Calu3 (cell line): ENCODE measurements around the gene FCER2. TPM values are rescaled to one million over a fixed set of nuclear protein-coding genes. Genes with fewer than 3 reads are reported as not detected.

Source experiments
- BruUV-seq: library from RNA; stranded (reverse); fragments of 400-500 nt; replicated peaks from 2 replicates; lab custom pipeline; 2021; lab: Mats Ljungman, UMichigan
- CTCF ChIA-PET: fragments of 300-600 bp; sonication (Branson Sonifier 250); formaldehyde crosslinking; loops from one replicate; lab custom pipeline; 2022; ENCODE audit warnings: antibody characterized with exemption; lab: Charles Lee
- DNase-seq: peaks from one replicate; pipeline ENCODE4 v3.0.0; 2022
- H3K27ac Mint-ChIP-seq: one replicate; pipeline ENCODE4 v1.8.0; 2022; ENCODE audit warnings: mixed read lengths; ENCODE audit not compliant: unreplicated experiment
- H3K27me3 Mint-ChIP-seq: one replicate; pipeline ENCODE4 v1.8.0; 2022; ENCODE audit warnings: mixed read lengths; ENCODE audit not compliant: unreplicated experiment
- H3K36me3 Mint-ChIP-seq: one replicate; pipeline ENCODE4 v1.8.0; 2022; ENCODE audit warnings: mild to moderate bottlenecking, moderate library complexity, mixed read lengths; ENCODE audit not compliant: insufficient read depth, unreplicated experiment
- H3K4me1 Mint-ChIP-seq: one replicate; pipeline ENCODE4 v1.8.0; 2022; ENCODE audit warnings: mild to moderate bottlenecking, low read depth, mixed read lengths; ENCODE audit not compliant: unreplicated experiment
- H3K4me3 Mint-ChIP-seq: one replicate; pipeline ENCODE4 v1.8.0; 2022; ENCODE audit warnings: mild to moderate bottlenecking, low read depth, moderate library complexity, mixed read lengths; ENCODE audit not compliant: unreplicated experiment
- H3K9me3 Mint-ChIP-seq: one replicate; pipeline ENCODE4 v1.8.0; 2022; ENCODE audit warnings: low read depth, mixed read lengths; ENCODE audit not compliant: unreplicated experiment
- intact Hi-C: fragments of 100-400 bp; cut with micrococcal nuclease; formaldehyde crosslinking; loops from one replicate; pipeline ENCODE4 v1.10.0; 2022; ENCODE audit not compliant: unreplicated experiment
- total RNA-seq: library from RNA; stranded (reverse); gene quantifications from 2 replicates; pipeline ENCODE4 v1.2.3, GENCODE V29; 2022
- TF ChIP-seq, protein P1 (sequence below): fragments of 200-600 bp; IDR thresholded peaks from one replicate; pipeline ENCODE4 v1.8.0; 2022; ENCODE audit warnings: antibody characterized with exemption; ENCODE audit not compliant: unreplicated experiment

FCER2 gene
- total RNA-seq, 1 experiment from 2014 or later, result not detected

DNA sequence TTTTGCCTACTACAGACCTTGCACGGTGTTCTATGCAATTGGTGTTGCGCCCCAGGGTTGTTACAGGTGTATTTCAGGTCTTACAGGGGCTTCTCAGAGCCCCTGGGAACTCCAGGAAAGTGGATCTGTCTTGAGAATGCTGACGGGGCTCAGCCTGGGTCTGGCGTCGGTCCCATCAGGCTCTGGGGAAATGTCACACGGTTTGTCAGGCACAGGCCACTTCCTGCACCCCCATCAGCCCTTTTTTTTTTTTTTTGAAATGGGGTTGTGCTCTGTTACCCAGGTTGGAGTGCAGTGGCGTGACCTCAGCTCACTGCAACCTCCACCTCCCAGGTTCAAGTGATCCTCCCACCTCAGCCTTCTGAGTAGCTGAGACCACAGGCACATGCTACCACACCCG lies 16.7 kb upstream of the FCER2 start:
- intact Hi-C loops, result no loop called here
- H3K4me1 Mint-ChIP-seq, result no peaks in the 10 kb centered on the region
- TF ChIP-seq, protein P1, sequence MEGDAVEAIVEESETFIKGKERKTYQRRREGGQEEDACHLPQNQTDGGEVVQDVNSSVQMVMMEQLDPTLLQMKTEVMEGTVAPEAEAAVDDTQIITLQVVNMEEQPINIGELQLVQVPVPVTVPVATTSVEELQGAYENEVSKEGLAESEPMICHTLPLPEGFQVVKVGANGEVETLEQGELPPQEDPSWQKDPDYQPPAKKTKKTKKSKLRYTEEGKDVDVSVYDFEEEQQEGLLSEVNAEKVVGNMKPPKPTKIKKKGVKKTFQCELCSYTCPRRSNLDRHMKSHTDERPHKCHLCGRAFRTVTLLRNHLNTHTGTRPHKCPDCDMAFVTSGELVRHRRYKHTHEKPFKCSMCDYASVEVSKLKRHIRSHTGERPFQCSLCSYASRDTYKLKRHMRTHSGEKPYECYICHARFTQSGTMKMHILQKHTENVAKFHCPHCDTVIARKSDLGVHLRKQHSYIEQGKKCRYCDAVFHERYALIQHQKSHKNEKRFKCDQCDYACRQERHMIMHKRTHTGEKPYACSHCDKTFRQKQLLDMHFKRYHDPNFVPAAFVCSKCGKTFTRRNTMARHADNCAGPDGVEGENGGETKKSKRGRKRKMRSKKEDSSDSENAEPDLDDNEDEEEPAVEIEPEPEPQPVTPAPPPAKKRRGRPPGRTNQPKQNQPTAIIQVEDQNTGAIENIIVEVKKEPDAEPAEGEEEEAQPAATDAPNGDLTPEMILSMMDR, result no peak
- no peak overlapping the region for H3K27ac Mint-ChIP-seq
- no peak overlapping the region for H3K4me3 Mint-ChIP-seq
- peaks cover 13% of the 10 kb centered on the region for H3K27me3 Mint-ChIP-seq
- no peaks in the 10 kb centered on the region for H3K36me3 Mint-ChIP-seq
- CTCF ChIA-PET, result no interaction called here
- no TSS peak for BruUV-seq
- no peaks in the 10 kb centered on the region for H3K9me3 Mint-ChIP-seq
- DNase-seq, result no peak

DNA sequence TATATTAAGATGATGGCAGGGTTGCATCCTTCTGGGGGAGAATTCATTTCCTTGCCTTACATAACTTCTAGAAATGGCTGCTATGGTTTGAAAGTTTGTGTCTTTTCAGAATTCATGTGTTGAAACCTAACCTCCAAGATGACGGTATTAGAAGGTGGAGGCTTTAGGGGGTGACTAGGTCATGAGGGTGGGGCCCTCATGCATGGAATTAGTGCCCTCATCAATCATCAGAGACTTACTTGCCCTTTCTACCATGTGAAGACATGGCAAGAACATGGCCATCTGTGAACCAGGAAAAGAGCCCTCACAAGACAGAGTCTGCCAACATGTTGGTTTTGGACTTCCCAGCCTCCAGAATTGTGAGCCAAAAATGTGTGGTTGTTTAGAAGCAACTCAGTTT lies 14.8 kb upstream of the FCER2 start:
- intact Hi-C loops, result no loop called here
- H3K27ac Mint-ChIP-seq, result no peak overlapping the region
- H3K4me1 Mint-ChIP-seq, result no peaks in the 10 kb centered on the region
- no peaks in the 10 kb centered on the region for H3K9me3 Mint-ChIP-seq
- no peaks in the 10 kb centered on the region for H3K36me3 Mint-ChIP-seq
- no peaks in the 10 kb centered on the region for H3K27me3 Mint-ChIP-seq
- no peak overlapping the region for H3K4me3 Mint-ChIP-seq
- CTCF ChIA-PET, result no interaction called here
- no peak for DNase-seq
- TF ChIP-seq, protein P1, result no peak
- BruUV-seq, result no TSS peak

DNA sequence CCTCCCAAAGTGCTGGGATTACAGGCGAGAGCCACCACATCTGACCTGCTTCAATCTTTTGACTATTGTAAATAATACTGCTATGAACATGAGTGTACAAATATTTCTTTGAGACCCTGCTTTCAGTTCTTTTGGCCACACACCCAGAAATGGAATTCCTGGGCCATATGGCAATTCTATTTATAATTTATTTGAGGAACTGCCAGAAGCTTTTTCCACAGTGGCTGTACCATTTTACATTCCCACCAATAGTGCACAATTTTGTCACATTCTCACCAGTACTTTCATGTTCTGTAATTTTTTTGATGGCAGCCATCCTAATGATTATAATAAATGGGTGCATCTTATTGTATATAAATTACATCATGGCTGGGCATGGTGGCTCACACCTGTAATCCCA lies 13.7 kb upstream of the FCER2 start:
- BruUV-seq, result no TSS peak
- no peaks in the 10 kb centered on the region for H3K36me3 Mint-ChIP-seq
- no peaks in the 10 kb centered on the region for H3K4me1 Mint-ChIP-seq
- peaks cover 7% of the 10 kb centered on the region for H3K27me3 Mint-ChIP-seq
- no peak overlapping the region for H3K27ac Mint-ChIP-seq
- intact Hi-C loops, result no loop called here
- CTCF ChIA-PET, result no interaction called here
- no peak for DNase-seq
- no peak overlapping the region for H3K4me3 Mint-ChIP-seq
- TF ChIP-seq, protein P1, result no peak
- H3K9me3 Mint-ChIP-seq, result no peaks in the 10 kb centered on the region

DNA sequence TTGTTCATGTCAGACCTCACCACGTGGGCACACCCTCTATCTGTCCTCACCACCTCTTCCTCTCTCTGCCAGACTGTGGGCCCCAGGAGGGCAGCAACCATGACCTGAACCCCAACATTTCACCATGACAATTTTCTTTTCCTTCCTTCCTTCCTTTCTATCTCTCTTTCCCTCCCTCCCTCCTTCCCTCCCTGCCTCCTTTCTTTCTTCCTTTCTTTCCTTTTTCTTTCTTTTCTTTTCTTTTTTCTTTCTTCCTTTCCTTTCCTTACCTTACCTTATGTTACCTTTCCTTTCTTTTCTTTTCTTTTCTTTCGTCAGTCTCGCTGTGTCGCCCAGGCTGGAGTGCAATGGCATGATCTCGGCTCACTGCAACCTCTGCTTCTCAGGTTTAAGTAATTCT lies 8.7 kb upstream of the FCER2 start:
- DNase-seq, result no peak
- TF ChIP-seq, protein P1, result no peak
- Mint-ChIP-seq H3K27me3 (peaks cover 45% of the 10 kb centered on the region), H3K27ac (no peak overlapping the region), H3K9me3 (no peaks in the 10 kb centered on the region), H3K4me1 (no peaks in the 10 kb centered on the region), H3K36me3 (no peaks in the 10 kb centered on the region), H3K4me3 (no peak overlapping the region)
- BruUV-seq, result no TSS peak
- CTCF ChIA-PET, result no interaction called here
- intact Hi-C loops, result no loop called here
